DOHH2 (cell line): ENCODE measurements around the gene CMSS1.

Experiments used
- H3F3A ChIP-seq: fragments of 200-600 bp; sonication (generic), shearing (Covaris generic); 2 replicates; pipeline ENCODE4 v1.6.0; 2016; ENCODE audit warnings: antibody characterized with exemption, mild to moderate bottlenecking; ENCODE audit not compliant: control insufficient read depth, insufficient read depth
- H3K27ac ChIP-seq: fragments of 200-600 bp; sonication (generic); 2 replicates; pipeline ENCODE4 v1.5.1; 2014; ENCODE audit warnings: low read depth, mild to moderate bottlenecking, low read length, moderate library complexity
- H3K27me3 ChIP-seq: fragments of 200-600 bp; sonication (generic); 2 replicates; pipeline ENCODE4 v1.6.1; 2014; ENCODE audit warnings: mild to moderate bottlenecking, low read length, mixed read lengths; ENCODE audit not compliant: control insufficient read depth
- H3K36me3 ChIP-seq: fragments of 200-600 bp; sonication (generic); 2 replicates; pipeline ENCODE4 v1.6.1; 2014; ENCODE audit warnings: mild to moderate bottlenecking, low read length, moderate library complexity, mixed read lengths; ENCODE audit not compliant: control insufficient read depth
- H3K4me1 ChIP-seq: fragments of 200-600 bp; sonication (generic); 2 replicates; pipeline ENCODE4 v1.6.1; 2014; ENCODE audit warnings: mild to moderate bottlenecking, low read length, mixed read lengths; ENCODE audit not compliant: control insufficient read depth
- H3K4me2 ChIP-seq: fragments of 200-600 bp; sonication (generic); 2 replicates; pipeline ENCODE4 v1.6.0; 2014; ENCODE audit warnings: mild to moderate bottlenecking, low read length, moderate library complexity
- H3K4me3 ChIP-seq: fragments of 200-600 bp; sonication (generic); 2 replicates; pipeline ENCODE4 v1.5.1; 2014; ENCODE audit warnings: mild to moderate bottlenecking, low read length, mixed read lengths
- H3K79me2 ChIP-seq: fragments of 200-600 bp; sonication (generic); 2 replicates; pipeline ENCODE4 v1.6.1; 2014; ENCODE audit warnings: mild to moderate bottlenecking, low read length, mixed read lengths; ENCODE audit not compliant: control insufficient read depth
- H3K9me2 ChIP-seq: fragments of 200-600 bp; sonication (generic); replicated peaks from 2 replicates; pipeline ENCODE4 v1.6.1; 2014; ENCODE audit warnings: mild to moderate bottlenecking, low read length, mixed read lengths; ENCODE audit not compliant: control insufficient read depth
- H3K9me3 ChIP-seq: fragments of 200-600 bp; sonication (generic); 2 replicates; pipeline ENCODE4 v1.6.1; 2014; ENCODE audit warnings: antibody characterized with exemption, low read length, mixed read lengths; ENCODE audit not compliant: control insufficient read depth, insufficient read depth
- H4K20me1 ChIP-seq: fragments of 200-600 bp; sonication (generic); 2 replicates; pipeline ENCODE4 v1.6.0; 2014; ENCODE audit warnings: low read depth, mild to moderate bottlenecking, antibody characterized with exemption, low read length, moderate library complexity; ENCODE audit not compliant: control insufficient read depth, insufficient read depth
- EZH2phosphoT487 ChIP-seq: fragments of 200-600 bp; sonication (generic); IDR thresholded peaks from 2 replicates; pipeline ENCODE4 v1.6.1; 2017; ENCODE audit warnings: borderline replicate concordance, mild to moderate bottlenecking, antibody characterized with exemption, low read length, moderate library complexity, mixed read lengths
- TF ChIP-seq, protein P1 (sequence below): fragments of 200-600 bp; sonication (generic); IDR thresholded peaks from one replicate; pipeline ENCODE4 v1.5.1; 2014; ENCODE audit warnings: antibody characterized with exemption, mild to moderate bottlenecking, low read depth, low read length; ENCODE audit not compliant: poor library complexity, severe bottlenecking

CMSS1 gene

DNA sequence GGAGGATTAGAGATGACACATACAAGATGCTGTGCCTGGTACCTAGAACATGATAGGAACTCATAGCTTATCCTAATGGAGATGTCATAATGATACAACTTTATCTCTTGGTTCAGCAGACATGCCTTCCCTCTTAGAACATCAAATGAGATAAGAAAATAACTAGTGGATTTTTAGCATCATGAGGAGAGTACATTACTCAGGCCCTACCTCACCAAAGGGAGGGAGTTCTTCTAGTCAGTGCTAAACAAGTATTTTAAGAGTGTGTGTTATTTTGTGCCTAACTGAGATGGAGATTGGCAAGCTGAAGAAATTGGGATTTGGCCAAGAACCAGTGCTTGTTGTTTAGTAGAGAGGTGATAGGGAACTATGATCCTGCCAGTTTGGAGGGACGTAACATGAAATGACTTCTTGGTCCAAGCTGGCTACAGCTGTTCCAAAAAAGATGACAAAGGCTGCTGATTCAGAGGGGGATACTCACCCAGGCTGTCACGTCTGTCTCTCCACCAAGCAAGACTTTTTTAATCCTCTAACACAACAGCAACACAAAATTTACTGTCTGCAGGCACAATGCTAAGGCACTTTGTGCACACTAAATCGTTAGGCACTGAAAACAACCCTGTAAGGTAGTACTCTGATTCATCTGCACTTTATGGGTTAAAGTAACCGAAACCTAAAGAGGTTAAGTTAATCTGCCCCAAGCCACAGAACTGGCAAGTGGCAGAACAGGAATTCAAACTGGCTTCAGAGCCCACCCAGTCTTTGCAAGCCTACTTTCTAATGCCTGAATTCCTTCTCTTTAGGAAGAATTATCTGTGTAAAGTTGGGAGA is 126.5 kb downstream of the CMSS1 start:
- Histone ChIP-seq H3K36me3 (no peaks in the 10 kb centered on the region), H3K4me1 (no peaks in the 10 kb centered on the region), H3F3A (no peaks in the 10 kb centered on the region), H3K27ac (no peak overlapping the region), H3K9me2 (no peaks in the 10 kb centered on the region), H3K27me3 (no peaks in the 10 kb centered on the region), H3K79me2 (peaks cover 3% of the 10 kb centered on the region; the same call in 1 of the 2 replicates), H3K4me3 (no peak overlapping the region), H3K9me3 (no peaks in the 10 kb centered on the region), H4K20me1 (no peaks in the 10 kb centered on the region), H3K4me2 (no peak overlapping the region)
- TF ChIP-seq, protein P1, sequence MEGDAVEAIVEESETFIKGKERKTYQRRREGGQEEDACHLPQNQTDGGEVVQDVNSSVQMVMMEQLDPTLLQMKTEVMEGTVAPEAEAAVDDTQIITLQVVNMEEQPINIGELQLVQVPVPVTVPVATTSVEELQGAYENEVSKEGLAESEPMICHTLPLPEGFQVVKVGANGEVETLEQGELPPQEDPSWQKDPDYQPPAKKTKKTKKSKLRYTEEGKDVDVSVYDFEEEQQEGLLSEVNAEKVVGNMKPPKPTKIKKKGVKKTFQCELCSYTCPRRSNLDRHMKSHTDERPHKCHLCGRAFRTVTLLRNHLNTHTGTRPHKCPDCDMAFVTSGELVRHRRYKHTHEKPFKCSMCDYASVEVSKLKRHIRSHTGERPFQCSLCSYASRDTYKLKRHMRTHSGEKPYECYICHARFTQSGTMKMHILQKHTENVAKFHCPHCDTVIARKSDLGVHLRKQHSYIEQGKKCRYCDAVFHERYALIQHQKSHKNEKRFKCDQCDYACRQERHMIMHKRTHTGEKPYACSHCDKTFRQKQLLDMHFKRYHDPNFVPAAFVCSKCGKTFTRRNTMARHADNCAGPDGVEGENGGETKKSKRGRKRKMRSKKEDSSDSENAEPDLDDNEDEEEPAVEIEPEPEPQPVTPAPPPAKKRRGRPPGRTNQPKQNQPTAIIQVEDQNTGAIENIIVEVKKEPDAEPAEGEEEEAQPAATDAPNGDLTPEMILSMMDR = no peak

- H3F3A ChIP-seq = no peaks in the 10 kb centered on the region
- no peaks in the 10 kb centered on the region for H3K36me3 ChIP-seq
- no peak for TF ChIP-seq EZH2phosphoT487
- TF ChIP-seq, protein P1 = no peak
- H3K9me2 ChIP-seq = no peaks in the 10 kb centered on the region
- H3K27me3 ChIP-seq = no peaks in the 10 kb centered on the region
- peaks cover 3% of the 10 kb centered on the region; the same call in 1 of the 2 replicates for H3K79me2 ChIP-seq
- H4K20me1 ChIP-seq = no peaks in the 10 kb centered on the region
- H3K9me3 ChIP-seq = no peaks in the 10 kb centered on the region
- no peak overlapping the region for H3K4me2 ChIP-seq
- H3K4me1 ChIP-seq = no peaks in the 10 kb centered on the region
- H3K4me3 ChIP-seq = no peak overlapping the region
- no peak overlapping the region for H3K27ac ChIP-seq
Observed at GRCh38 chr3:99945328-99945995, 127.8 kb downstream of the CMSS1 start.

- Histone ChIP-seq H3K4me1 (no peaks in the 10 kb centered on the region), H3K27me3 (no peaks in the 10 kb centered on the region), H3K4me2 (no peak overlapping the region), H3K79me2 (peaks cover 3% of the 10 kb centered on the region; the same call in 1 of the 2 replicates), H3K36me3 (no peaks in the 10 kb centered on the region), H3K9me3 (no peaks in the 10 kb centered on the region), H3K4me3 (no peak overlapping the region), H3F3A (no peaks in the 10 kb centered on the region), H3K27ac (no peak overlapping the region), H4K20me1 (no peaks in the 10 kb centered on the region), H3K9me2 (no peaks in the 10 kb centered on the region)
- TF ChIP-seq EZH2phosphoT487 = no peak
- TF ChIP-seq, protein P1 = no peak
Observed at GRCh38 chr3:99947356-99947755, 129.7 kb downstream of the CMSS1 start.
